ENCODE measurements around the gene FOXL2. TPM values are rescaled to one million over a fixed set of nuclear protein-coding genes. Genes with fewer than 3 reads are reported as not detected.

FOXL2 gene
- total RNA-seq (2022; extraction: Qiagen RNA extraction): 2.6 to 5.1 TPM (median 4.2 TPM) in 5 replicates

DNA sequence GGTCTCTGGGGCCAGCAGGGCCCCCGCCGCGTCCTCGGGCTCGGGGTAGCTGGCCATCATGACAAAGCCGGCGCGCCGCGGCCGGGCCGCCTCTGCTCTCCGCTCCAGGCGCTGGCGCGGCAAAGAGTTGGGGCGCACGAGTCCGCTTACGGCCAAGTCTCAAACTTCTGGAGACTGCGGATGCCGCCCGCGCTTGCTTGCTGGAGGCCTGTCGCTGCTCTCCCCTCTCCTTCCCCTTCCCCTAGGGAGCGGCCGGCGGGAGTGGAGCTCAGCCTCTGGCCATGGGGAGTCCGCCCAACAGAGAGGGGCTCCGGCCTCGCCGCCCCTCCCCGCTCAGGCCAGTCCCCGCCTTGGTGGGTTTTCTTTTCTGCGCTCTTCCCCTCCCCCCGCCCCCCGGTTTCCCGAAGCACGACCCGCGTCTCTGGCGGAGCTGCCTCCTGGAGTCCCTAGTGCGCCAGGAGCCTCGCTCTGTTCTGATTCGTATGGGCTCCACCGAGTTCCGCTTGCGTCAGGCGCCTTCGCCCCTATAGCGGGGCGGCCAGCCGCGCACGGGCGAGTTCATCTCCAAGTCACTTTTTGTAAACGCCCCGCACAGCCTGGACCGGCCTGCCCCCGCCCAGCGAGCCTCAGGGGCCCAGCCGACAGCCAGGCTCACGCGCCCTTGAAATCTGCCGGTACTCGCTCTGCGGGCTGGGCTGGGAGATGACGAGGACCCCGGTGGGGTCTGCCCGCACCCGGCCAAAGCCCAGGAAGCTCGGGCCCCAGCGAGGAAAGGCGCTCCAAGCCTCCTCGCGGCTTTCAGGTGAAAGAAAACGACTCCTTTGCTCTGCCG, at the start of gene FOXL2, which contains the start of gene FOXL2NB:
TSS of gene FOXL2 (minus strand) at position 475 of the 832 bp plus-strand sequence. CDS start at position 60, 415 bp downstream.
TSS of gene FOXL2NB (plus strand) at position 555 of the 832 bp plus-strand sequence. CDS start at position 703, 148 bp downstream.

Other genes with a start within 250 kb of the FOXL2 start
- 13.9 to 18.1 TPM (median 17.3 TPM) in 5 replicates for gene PIK3CB, start 112.2 kb downstream of the FOXL2 start, total RNA-seq (2022; extraction: Qiagen RNA extraction)
- gene FOXL2NB, start 80 bp upstream of the FOXL2 start, total RNA-seq (2022; extraction: Qiagen RNA extraction): 0.63 to 1.4 TPM (median 0.91 TPM) in 5 replicates
- not detected in 5 replicates for gene PRR23A, start 59.1 kb upstream of the FOXL2 start, total RNA-seq (2022; extraction: Qiagen RNA extraction)
- gene PRR23B, start 73.8 kb upstream of the FOXL2 start, total RNA-seq (2022; extraction: Qiagen RNA extraction): not detected in 5 replicates
- gene PRR23C, start 97.8 kb upstream of the FOXL2 start, total RNA-seq (2022; extraction: Qiagen RNA extraction): not detected in 5 replicates

Data from A549 treated with Mapracorat at 1 μM for 4 hours (cell line).